ENCODE data around the gene BACH2. TPM values are rescaled to one million over a fixed set of nuclear protein-coding genes. Genes with fewer than 3 reads are reported as not detected.

BACH2 gene
- total RNA-seq, 1 donor from 2014 or later, result 7.7 TPM

GRCh38 chr6:90251295-90251992 is 45.2 kb downstream of the BACH2 start:
- H3K36me3 ChIP-seq, result no peaks in the 10 kb centered on the region
- intact Hi-C loops (cut with DNase I), result no loop called here
- H3K9me3 ChIP-seq, result no peaks in the 10 kb centered on the region
- DNase-seq (ENCODE audit: low spot score in 2 of 2), result no peak
- TF ChIP-seq CTCF (IDR thresholded peaks at IDR 0.05), result no peak
- no peaks in the 10 kb centered on the region for H3K27me3 ChIP-seq
- H3K4me1 ChIP-seq, result peaks cover 0 to 3% of the 10 kb centered on the region in 2 donors
- no peak overlapping the region for H3K27ac ChIP-seq
- H3K4me3 ChIP-seq, result no peak overlapping the region

- H3K27ac ChIP-seq, result no peak overlapping the region
- no peak for DNase-seq (ENCODE audit: low spot score in 2 of 2)
- no peaks in the 10 kb centered on the region for H3K36me3 ChIP-seq
- intact Hi-C loops (cut with DNase I), result no loop called here
- no peaks in the 10 kb centered on the region for H3K27me3 ChIP-seq
- peaks cover 0 to 3% of the 10 kb centered on the region in 2 donors for H3K4me1 ChIP-seq
- no peak for TF ChIP-seq CTCF (IDR thresholded peaks at IDR 0.05)
- H3K9me3 ChIP-seq, result no peaks in the 10 kb centered on the region
- no peak overlapping the region for H3K4me3 ChIP-seq
Observed at GRCh38 chr6:90250405-90250804, 46.2 kb downstream of the BACH2 start.

GRCh38 chr6:90249458-90249857 is 47.2 kb downstream of the BACH2 start:
- peaks cover 0 to 3% of the 10 kb centered on the region in 2 donors for H3K4me1 ChIP-seq
- H3K27ac ChIP-seq, result no peak overlapping the region
- intact Hi-C loops (cut with DNase I), result no loop called here
- TF ChIP-seq CTCF (IDR thresholded peaks at IDR 0.05), result no peak
- H3K36me3 ChIP-seq, result no peaks in the 10 kb centered on the region
- no peaks in the 10 kb centered on the region for H3K27me3 ChIP-seq
- DNase-seq (ENCODE audit: low spot score in 2 of 2), result no peak
- H3K4me3 ChIP-seq, result no peak overlapping the region
- H3K9me3 ChIP-seq, result no peaks in the 10 kb centered on the region

GRCh38 chr6:90249034-90249433 is 47.6 kb downstream of the BACH2 start:
- Histone ChIP-seq H3K27ac (no peak overlapping the region), H3K9me3 (no peaks in the 10 kb centered on the region), H3K27me3 (no peaks in the 10 kb centered on the region), H3K4me3 (no peak overlapping the region), H3K4me1 (peaks cover 0 to 3% of the 10 kb centered on the region in 2 donors), H3K36me3 (no peaks in the 10 kb centered on the region)
- intact Hi-C loops (cut with DNase I), result no loop called here
- no peak for DNase-seq (ENCODE audit: low spot score in 2 of 2)
- no peak for TF ChIP-seq CTCF (IDR thresholded peaks at IDR 0.05)

- no peak overlapping the region for H3K27ac ChIP-seq
- intact Hi-C loops (cut with DNase I), result no loop called here
- H3K9me3 ChIP-seq, result no peaks in the 10 kb centered on the region
- no peak for TF ChIP-seq CTCF (IDR thresholded peaks at IDR 0.05)
- peaks cover 0 to 2% of the 10 kb centered on the region in 2 donors for H3K4me1 ChIP-seq
- H3K27me3 ChIP-seq, result no peaks in the 10 kb centered on the region
- H3K4me3 ChIP-seq, result no peak overlapping the region
- no peaks in the 10 kb centered on the region for H3K36me3 ChIP-seq
- no peak for DNase-seq (ENCODE audit: low spot score in 2 of 2)
Observed at GRCh38 chr6:90247262-90247661, 49.4 kb downstream of the BACH2 start.

All from ascending aorta (tissue), 2 donors.